Vagina (tissue), 2 donors: ENCODE measurements around the gene BOD1L2. TPM values are rescaled to one million over a fixed set of nuclear protein-coding genes. Genes with fewer than 3 reads are reported as not detected.

ENCODE experiments used
- DNase-seq, 2 donors: peaks; one replicate each; pipeline ENCODE4 v3.0.0-alpha.2; 2017; ENCODE audit errors: extremely low spot score in 2 of 2
- H3K27ac ChIP-seq: fragments of 200-600 bp; sonication (generic); one replicate; pipeline ENCODE4 v1.5.1; 2019
- H3K27me3 ChIP-seq: fragments of 200-600 bp; sonication (generic); one replicate; pipeline ENCODE4 v1.5.1; 2019
- H3K36me3 ChIP-seq, 2 donors: fragments of 200-600 bp; sonication (generic); one replicate each; pipeline ENCODE4 v1.5.1; 2017 to 2019
- H3K4me1 ChIP-seq: fragments of 200-600 bp; sonication (generic); one replicate; pipeline ENCODE4 v1.5.1; 2019
- H3K4me3 ChIP-seq, 2 donors: fragments of 200-600 bp; sonication (generic); 1 replicate in 1 of 2; 2 replicates in 1 of 2; pipeline ENCODE4 v1.5.1; 2016 to 2019
- H3K9me3 ChIP-seq: fragments of 200-600 bp; sonication (generic); one replicate; pipeline ENCODE4 v1.5.1; 2019
- POLR2A ChIP-seq, 2 donors: fragments of 450-650 bp; IDR thresholded peaks; one replicate each; pipeline ENCODE4 v1.6.1; 2017; ENCODE audit warnings: antibody characterized with exemption in 2 of 2, mild to moderate bottlenecking in 2 of 2, moderate library complexity in 2 of 2
- POLR2AphosphoS5 ChIP-seq, 2 donors: sonication (generic); formaldehyde crosslinking; IDR thresholded peaks; one replicate each; pipeline ENCODE4 v1.9.0; 2017; ENCODE audit warnings: antibody characterized with exemption in 2 of 2, mild to moderate bottlenecking in 2 of 2, low read depth in 1 of 2; ENCODE audit not compliant: insufficient read depth in 1 of 2
- intact Hi-C: fragments of 100-400 bp; cut with DNase I; formaldehyde crosslinking; loops from one replicate; pipeline ENCODE4 v1.15.1; 2023
- total RNA-seq: library from RNA; depleted of rRNA; stranded (reverse); fragments of >200 nt; gene quantifications from one replicate; pipeline ENCODE4 v1.2.3, GENCODE V29; 2016
- TF ChIP-seq, protein P1 (sequence below), 3 experiments: fragments of 450-650 bp in 2 of 3; fragments of 200-600 bp in 1 of 3; sonication (generic) in 1 of 3; IDR thresholded peaks; one replicate each; pipeline ENCODE4 v1.5.1; 2017 to 2019; ENCODE audit warnings: antibody characterized with exemption in 3 of 3, mild to moderate bottlenecking in 2 of 3, moderate library complexity in 2 of 3

The BOD1L2 gene
- total RNA-seq, 1 donor from 2014 or later = not detected

GRCh38 chr18:57121542-57122112, 25.3 kb upstream of the BOD1L2 start:
- intact Hi-C loops = no loop called here
- H3K9me3 ChIP-seq = no peaks in the 10 kb centered on the region
- H3K27me3 ChIP-seq = peaks cover 6% of the 10 kb centered on the region
- H3K4me3 ChIP-seq = no peak overlapping the region
- H3K4me1 ChIP-seq = no peaks in the 10 kb centered on the region
- TF ChIP-seq POLR2AphosphoS5 (IDR thresholded peaks at IDR 0.05; ENCODE audit: insufficient read depth in 1 of 2, low read depth in 1 of 2) = no peak
- no peak for TF ChIP-seq POLR2A (IDR thresholded peaks at IDR 0.05)
- TF ChIP-seq, protein P1, sequence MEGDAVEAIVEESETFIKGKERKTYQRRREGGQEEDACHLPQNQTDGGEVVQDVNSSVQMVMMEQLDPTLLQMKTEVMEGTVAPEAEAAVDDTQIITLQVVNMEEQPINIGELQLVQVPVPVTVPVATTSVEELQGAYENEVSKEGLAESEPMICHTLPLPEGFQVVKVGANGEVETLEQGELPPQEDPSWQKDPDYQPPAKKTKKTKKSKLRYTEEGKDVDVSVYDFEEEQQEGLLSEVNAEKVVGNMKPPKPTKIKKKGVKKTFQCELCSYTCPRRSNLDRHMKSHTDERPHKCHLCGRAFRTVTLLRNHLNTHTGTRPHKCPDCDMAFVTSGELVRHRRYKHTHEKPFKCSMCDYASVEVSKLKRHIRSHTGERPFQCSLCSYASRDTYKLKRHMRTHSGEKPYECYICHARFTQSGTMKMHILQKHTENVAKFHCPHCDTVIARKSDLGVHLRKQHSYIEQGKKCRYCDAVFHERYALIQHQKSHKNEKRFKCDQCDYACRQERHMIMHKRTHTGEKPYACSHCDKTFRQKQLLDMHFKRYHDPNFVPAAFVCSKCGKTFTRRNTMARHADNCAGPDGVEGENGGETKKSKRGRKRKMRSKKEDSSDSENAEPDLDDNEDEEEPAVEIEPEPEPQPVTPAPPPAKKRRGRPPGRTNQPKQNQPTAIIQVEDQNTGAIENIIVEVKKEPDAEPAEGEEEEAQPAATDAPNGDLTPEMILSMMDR (IDR thresholded peaks at IDR 0.05) = no peak
- H3K36me3 ChIP-seq = no peaks in the 10 kb centered on the region
- no peak overlapping the region for H3K27ac ChIP-seq
- no peak for DNase-seq

GRCh38 chr18:57122936-57123510, 23.9 kb upstream of the BOD1L2 start:
- no peaks in the 10 kb centered on the region for H3K36me3 ChIP-seq
- no peak for DNase-seq
- no peaks in the 10 kb centered on the region for H3K9me3 ChIP-seq
- peaks cover 6% of the 10 kb centered on the region for H3K27me3 ChIP-seq
- H3K4me3 ChIP-seq = no peak overlapping the region
- no peak overlapping the region for H3K27ac ChIP-seq
- intact Hi-C loops = no loop called here
- no peak for TF ChIP-seq POLR2AphosphoS5 (IDR thresholded peaks at IDR 0.05; ENCODE audit: insufficient read depth in 1 of 2, low read depth in 1 of 2)
- H3K4me1 ChIP-seq = no peaks in the 10 kb centered on the region

DNA sequence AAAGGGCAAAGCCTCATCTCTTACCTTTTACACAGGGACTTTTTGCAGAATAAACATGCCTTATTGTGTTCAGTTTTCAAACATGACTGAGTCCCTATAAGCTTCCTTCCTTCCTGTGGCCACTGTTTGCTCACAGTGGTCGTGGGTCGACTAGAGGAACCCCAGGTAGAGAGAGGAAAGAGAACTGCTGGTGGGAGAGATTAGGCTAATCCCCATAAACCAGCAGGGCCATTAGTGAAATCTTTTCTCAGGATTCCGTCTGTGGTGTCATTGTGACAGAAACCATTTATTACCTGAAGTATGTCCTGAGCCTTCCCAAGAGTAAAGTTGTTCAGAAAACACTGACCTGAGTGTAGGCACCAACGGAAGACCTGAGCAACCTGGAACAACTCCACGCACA, 21.3 kb upstream of the BOD1L2 start:
- Histone ChIP-seq H3K27ac (no peak overlapping the region), H3K36me3 (no peaks in the 10 kb centered on the region), H3K4me1 (no peaks in the 10 kb centered on the region), H3K4me3 (no peak overlapping the region), H3K27me3 (peaks cover 6% of the 10 kb centered on the region), H3K9me3 (no peaks in the 10 kb centered on the region)
- no peak for DNase-seq
- intact Hi-C loops = no loop called here
- TF ChIP-seq POLR2AphosphoS5 (IDR thresholded peaks at IDR 0.05; ENCODE audit: insufficient read depth in 1 of 2, low read depth in 1 of 2) (no peak), POLR2A (IDR thresholded peaks at IDR 0.05) (no peak)
- TF ChIP-seq, protein P1 (IDR thresholded peaks at IDR 0.05) = no peak

DNA sequence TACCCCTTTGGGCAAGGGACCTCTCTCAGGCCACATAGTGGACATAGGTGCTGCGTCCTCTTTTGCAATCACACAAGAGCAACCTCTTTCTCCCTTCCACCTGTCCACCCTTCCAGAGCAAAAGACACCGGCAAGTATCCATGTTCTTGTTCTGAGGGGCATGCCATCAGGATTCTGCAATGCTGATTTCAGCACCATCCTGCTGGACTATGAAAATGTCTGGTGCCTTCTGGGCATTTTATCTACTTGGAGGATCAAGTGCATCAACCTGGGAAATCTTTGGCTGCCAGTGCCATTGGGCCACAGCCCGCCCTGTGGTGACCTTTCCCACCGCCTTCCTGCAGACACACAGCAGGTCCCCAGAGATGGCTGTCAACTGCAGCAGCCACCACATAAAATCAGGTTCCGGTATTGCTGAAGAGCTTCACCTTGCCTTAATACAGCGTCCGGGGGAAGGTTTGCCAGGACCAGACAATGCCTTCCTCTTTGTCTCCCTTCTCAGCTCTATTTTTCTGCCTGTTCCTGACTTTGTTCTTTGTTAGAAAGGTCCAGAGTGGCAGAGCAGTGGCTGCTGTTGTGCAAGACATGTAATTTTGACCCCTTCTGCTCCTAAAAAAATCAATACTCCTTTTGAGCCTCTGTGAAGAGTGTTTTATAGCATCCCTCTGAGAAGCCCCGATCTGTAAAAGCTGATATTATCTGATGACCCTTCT, 18.5 kb upstream of the BOD1L2 start:
- Histone ChIP-seq H3K36me3 (no peaks in the 10 kb centered on the region), H3K27me3 (no peaks in the 10 kb centered on the region), H3K4me1 (no peaks in the 10 kb centered on the region), H3K4me3 (no peak overlapping the region), H3K27ac (no peak overlapping the region), H3K9me3 (no peaks in the 10 kb centered on the region)
- no peak for DNase-seq
- no peak for TF ChIP-seq POLR2AphosphoS5 (IDR thresholded peaks at IDR 0.05; ENCODE audit: insufficient read depth in 1 of 2, low read depth in 1 of 2)
- no peak for TF ChIP-seq POLR2A (IDR thresholded peaks at IDR 0.05)
- TF ChIP-seq, protein P1 (IDR thresholded peaks at IDR 0.05) = no peak
- intact Hi-C loops = no loop called here

DNA sequence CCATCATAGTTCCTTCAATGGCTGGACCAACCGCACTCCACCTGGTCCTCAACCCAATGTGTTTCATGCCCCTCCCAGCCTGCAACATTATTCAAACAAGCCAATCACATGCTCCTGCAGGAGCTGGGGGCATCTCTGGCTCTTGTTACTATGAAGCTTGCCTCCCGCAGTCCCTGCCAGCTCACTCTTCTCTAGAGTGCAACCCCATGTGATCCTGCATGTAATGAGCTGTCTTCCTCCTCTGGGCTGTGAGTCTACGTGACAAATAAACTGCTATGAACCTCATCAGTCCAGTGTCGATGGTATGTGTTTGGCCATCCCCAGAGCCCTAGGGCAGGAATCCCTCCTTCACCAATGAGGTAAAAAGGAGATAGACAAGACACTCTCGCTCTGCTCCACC, 15.8 kb upstream of the BOD1L2 start:
- H3K4me1 ChIP-seq = no peaks in the 10 kb centered on the region
- H3K36me3 ChIP-seq = no peaks in the 10 kb centered on the region
- H3K9me3 ChIP-seq = no peaks in the 10 kb centered on the region
- TF ChIP-seq POLR2A (IDR thresholded peaks at IDR 0.05) = no peak
- TF ChIP-seq, protein P1 (IDR thresholded peaks at IDR 0.05) = no peak
- TF ChIP-seq POLR2AphosphoS5 (IDR thresholded peaks at IDR 0.05; ENCODE audit: insufficient read depth in 1 of 2, low read depth in 1 of 2) = no peak
- intact Hi-C loops = no loop called here
- H3K27ac ChIP-seq = no peak overlapping the region
- H3K27me3 ChIP-seq = no peaks in the 10 kb centered on the region
- no peak for DNase-seq
- H3K4me3 ChIP-seq = no peak overlapping the region
